Measurements from ENCODE around the gene HAPLN3. TPM values are rescaled to one million over a fixed set of nuclear protein-coding genes. Genes with fewer than 3 reads are reported as not detected.

The HAPLN3 gene
- total RNA-seq, 1 experiment from 2014 or later: 168 TPM

GRCh38 chr15:88863412-88863811, 31.9 kb downstream of the HAPLN3 start:
- Histone ChIP-seq H3K27me3 (ENCODE audit: control insufficient read depth, insufficient read depth, low read length) (no peaks in the 10 kb centered on the region; the same call in 1 of the 2 replicates), H3K36me3 (ENCODE audit: control insufficient read depth, insufficient read depth, low read length) (no peaks in the 10 kb centered on the region), H3K9me3 (ENCODE audit: control insufficient read depth, insufficient read depth, low read depth, low read length) (no peaks in the 10 kb centered on the region), H3K4me1 (ENCODE audit: control insufficient read depth, insufficient read depth, low read length) (no peaks in the 10 kb centered on the region), H3K27ac (ENCODE audit: low read length) (no peak overlapping the region), H3K4me3 (ENCODE audit: low read depth in 2 of 2, low read length in 2 of 2) (no peak overlapping the region)
- intact Hi-C loops (cut with micrococcal nuclease; ENCODE audit: unreplicated experiment) (no loop called here), in situ Hi-C loops (cut with HindIII; ENCODE audit: low pct_unique_long_range_greater_than_20kb, low sequenced_read_pairs) (no loop called here)
- POLR2A ChIA-PET: interaction anchor here (0.7 kb wide), 1 partner anchor 8 kb away, joined by 3 read pairs; no protein-coding TSS in a partner anchor
- CTCF ChIA-PET: no interaction called here
- DNase-seq (ENCODE audit: low read depth, low spot score) (no peak), ATAC-seq (no peak)
- no peak for TF ChIP-seq TCF7L2 (IDR thresholded peaks at IDR 0.05; ENCODE audit: low read depth, low read length)
- TF ChIP-seq, protein P1, sequence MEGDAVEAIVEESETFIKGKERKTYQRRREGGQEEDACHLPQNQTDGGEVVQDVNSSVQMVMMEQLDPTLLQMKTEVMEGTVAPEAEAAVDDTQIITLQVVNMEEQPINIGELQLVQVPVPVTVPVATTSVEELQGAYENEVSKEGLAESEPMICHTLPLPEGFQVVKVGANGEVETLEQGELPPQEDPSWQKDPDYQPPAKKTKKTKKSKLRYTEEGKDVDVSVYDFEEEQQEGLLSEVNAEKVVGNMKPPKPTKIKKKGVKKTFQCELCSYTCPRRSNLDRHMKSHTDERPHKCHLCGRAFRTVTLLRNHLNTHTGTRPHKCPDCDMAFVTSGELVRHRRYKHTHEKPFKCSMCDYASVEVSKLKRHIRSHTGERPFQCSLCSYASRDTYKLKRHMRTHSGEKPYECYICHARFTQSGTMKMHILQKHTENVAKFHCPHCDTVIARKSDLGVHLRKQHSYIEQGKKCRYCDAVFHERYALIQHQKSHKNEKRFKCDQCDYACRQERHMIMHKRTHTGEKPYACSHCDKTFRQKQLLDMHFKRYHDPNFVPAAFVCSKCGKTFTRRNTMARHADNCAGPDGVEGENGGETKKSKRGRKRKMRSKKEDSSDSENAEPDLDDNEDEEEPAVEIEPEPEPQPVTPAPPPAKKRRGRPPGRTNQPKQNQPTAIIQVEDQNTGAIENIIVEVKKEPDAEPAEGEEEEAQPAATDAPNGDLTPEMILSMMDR (IDR thresholded peaks at IDR 0.05): no peak
- TF ChIP-seq, protein P2, sequence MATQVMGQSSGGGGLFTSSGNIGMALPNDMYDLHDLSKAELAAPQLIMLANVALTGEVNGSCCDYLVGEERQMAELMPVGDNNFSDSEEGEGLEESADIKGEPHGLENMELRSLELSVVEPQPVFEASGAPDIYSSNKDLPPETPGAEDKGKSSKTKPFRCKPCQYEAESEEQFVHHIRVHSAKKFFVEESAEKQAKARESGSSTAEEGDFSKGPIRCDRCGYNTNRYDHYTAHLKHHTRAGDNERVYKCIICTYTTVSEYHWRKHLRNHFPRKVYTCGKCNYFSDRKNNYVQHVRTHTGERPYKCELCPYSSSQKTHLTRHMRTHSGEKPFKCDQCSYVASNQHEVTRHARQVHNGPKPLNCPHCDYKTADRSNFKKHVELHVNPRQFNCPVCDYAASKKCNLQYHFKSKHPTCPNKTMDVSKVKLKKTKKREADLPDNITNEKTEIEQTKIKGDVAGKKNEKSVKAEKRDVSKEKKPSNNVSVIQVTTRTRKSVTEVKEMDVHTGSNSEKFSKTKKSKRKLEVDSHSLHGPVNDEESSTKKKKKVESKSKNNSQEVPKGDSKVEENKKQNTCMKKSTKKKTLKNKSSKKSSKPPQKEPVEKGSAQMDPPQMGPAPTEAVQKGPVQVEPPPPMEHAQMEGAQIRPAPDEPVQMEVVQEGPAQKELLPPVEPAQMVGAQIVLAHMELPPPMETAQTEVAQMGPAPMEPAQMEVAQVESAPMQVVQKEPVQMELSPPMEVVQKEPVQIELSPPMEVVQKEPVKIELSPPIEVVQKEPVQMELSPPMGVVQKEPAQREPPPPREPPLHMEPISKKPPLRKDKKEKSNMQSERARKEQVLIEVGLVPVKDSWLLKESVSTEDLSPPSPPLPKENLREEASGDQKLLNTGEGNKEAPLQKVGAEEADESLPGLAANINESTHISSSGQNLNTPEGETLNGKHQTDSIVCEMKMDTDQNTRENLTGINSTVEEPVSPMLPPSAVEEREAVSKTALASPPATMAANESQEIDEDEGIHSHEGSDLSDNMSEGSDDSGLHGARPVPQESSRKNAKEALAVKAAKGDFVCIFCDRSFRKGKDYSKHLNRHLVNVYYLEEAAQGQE (IDR thresholded peaks at IDR 0.05; ENCODE audit: insufficient read depth in 1 of 2, low read depth in 2 of 2, low read length in 1 of 2): no peak
- TF ChIP-seq POLR2AphosphoS5 (IDR thresholded peaks at IDR 0.05; ENCODE audit: low read depth, low read length): no peak
- TF ChIP-seq SIN3A (IDR thresholded peaks at IDR 0.05; ENCODE audit: borderline replicate concordance, insufficient read depth, low read depth, low read length): no peak
- BruUV-seq (replicated peaks): no TSS peak

DNA sequence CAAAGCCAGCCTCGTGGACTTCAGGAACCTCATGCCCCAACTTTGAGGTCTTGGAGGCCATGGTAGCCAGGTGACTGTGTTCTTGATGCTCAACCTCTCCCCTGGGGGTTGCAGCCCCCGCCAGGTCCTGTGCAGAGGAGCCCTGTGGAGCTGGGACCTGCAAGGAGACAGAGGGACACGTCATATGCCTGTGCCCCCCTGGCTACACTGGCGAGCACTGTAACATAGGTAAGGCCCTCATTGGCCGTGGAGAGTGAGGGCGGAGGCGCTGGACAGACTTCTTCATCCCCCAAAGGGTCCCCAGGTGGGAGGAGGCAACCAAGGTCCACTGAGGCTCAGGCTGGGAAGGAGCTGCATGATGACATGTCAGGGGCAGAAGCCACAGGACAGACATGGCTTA, 35.1 kb downstream of the HAPLN3 start:
- Histone ChIP-seq H3K4me1 (ENCODE audit: control insufficient read depth, insufficient read depth, low read length) (no peaks in the 10 kb centered on the region), H3K27ac (ENCODE audit: low read length) (no peak overlapping the region), H3K4me3 (ENCODE audit: low read depth in 2 of 2, low read length in 2 of 2) (no peak overlapping the region), H3K9me3 (ENCODE audit: control insufficient read depth, insufficient read depth, low read depth, low read length) (no peaks in the 10 kb centered on the region), H3K27me3 (ENCODE audit: control insufficient read depth, insufficient read depth, low read length) (peaks cover 1% of the 10 kb centered on the region), H3K36me3 (ENCODE audit: control insufficient read depth, insufficient read depth, low read length) (no peaks in the 10 kb centered on the region)
- TF ChIP-seq, protein P1 (IDR thresholded peaks at IDR 0.05): no peak
- TF ChIP-seq TCF7L2 (IDR thresholded peaks at IDR 0.05; ENCODE audit: low read depth, low read length) (no peak), SIN3A (IDR thresholded peaks at IDR 0.05; ENCODE audit: borderline replicate concordance, insufficient read depth, low read depth, low read length) (no peak), POLR2AphosphoS5 (IDR thresholded peaks at IDR 0.05; ENCODE audit: low read depth, low read length) (no peak)
- TF ChIP-seq, protein P2 (IDR thresholded peaks at IDR 0.05; ENCODE audit: insufficient read depth in 1 of 2, low read depth in 2 of 2, low read length in 1 of 2): no peak
- POLR2A ChIA-PET: no interaction called here
- DNase-seq (ENCODE audit: low read depth, low spot score) (no peak), ATAC-seq (no peak)
- intact Hi-C loops (cut with micrococcal nuclease; ENCODE audit: unreplicated experiment) (no loop called here), in situ Hi-C loops (cut with HindIII; ENCODE audit: low pct_unique_long_range_greater_than_20kb, low sequenced_read_pairs) (no loop called here)
- CTCF ChIA-PET: no interaction called here
- no TSS peak for BruUV-seq (replicated peaks)
